Endothelial cell of umbilical vein (primary cell): ENCODE data around the gene CD300H. TPM values are rescaled to one million over a fixed set of nuclear protein-coding genes. Genes with fewer than 3 reads are reported as not detected.

Source experiments
- BruUV-seq: library from RNA; stranded (reverse); fragments of 400-500 nt; replicated peaks from 2 replicates; lab custom pipeline; 2021; lab: Mats Ljungman, UMichigan
- CTCF ChIA-PET: fragments of 300-600, 350-600 bp; sonication (Branson Sonifier 250); formaldehyde crosslinking; loops from one replicate; lab custom pipeline; 2021; ENCODE audit warnings: antibody characterized with exemption, inconsistent platforms; lab: Charles Lee
- POLR2A ChIA-PET: fragments of 300-600, 350-600 bp; sonication (Branson Sonifier 250); formaldehyde crosslinking; loops from one replicate; lab custom pipeline; 2021; ENCODE audit warnings: antibody characterized with exemption, inconsistent platforms; lab: Charles Lee
- DNase-seq: peaks from one replicate; pipeline ENCODE4 v3.0.0-alpha.2; 2011; ENCODE audit warnings: low read depth, low spot score
- FAIRE-seq: peaks from 2 replicates; lab custom pipeline; 2011; peaks lifted over from hg19 to GRCh38; lab: Jason Lieb, UNC
- H2AFZ ChIP-seq: 2 replicates; pipeline ENCODE4 v1.6.0; 2012; ENCODE audit warnings: low read depth, low read length, control low read depth, inconsistent platforms
- H3K27ac ChIP-seq: 2 replicates; pipeline ENCODE4 v1.5.1; 2011; ENCODE audit warnings: low read depth, mild to moderate bottlenecking, control low read depth, low read length, moderate library complexity; ENCODE audit not compliant: insufficient read depth
- H3K27me3 ChIP-seq, 2 experiments: 2 replicates each; pipeline versions ENCODE4 v1.6.0 to v1.6.1; 2011; ENCODE audit warnings: low read length in 2 of 2, mixed read lengths in 1 of 2; ENCODE audit not compliant: control insufficient read depth in 2 of 2, insufficient read depth in 2 of 2
- H3K36me3 ChIP-seq, 2 experiments: 2 replicates in 1 of 2; 3 replicates in 1 of 2; pipeline ENCODE4 v1.5.1; 2011; ENCODE audit warnings: low read length in 2 of 2, mild to moderate bottlenecking in 1 of 2, moderate library complexity in 1 of 2; ENCODE audit not compliant: control insufficient read depth in 2 of 2, insufficient read depth in 2 of 2; ENCODE audit errors: extremely low read depth in 1 of 2
- H3K4me1 ChIP-seq: 3 replicates; pipeline ENCODE4 v1.5.1; 2011; ENCODE audit warnings: mild to moderate bottlenecking, low read length; ENCODE audit not compliant: control insufficient read depth, insufficient read depth; ENCODE audit errors: extremely low read depth
- H3K4me2 ChIP-seq: 2 replicates; pipeline ENCODE4 v1.6.1; 2011; ENCODE audit warnings: low read length, control low read depth, mixed read lengths; ENCODE audit not compliant: insufficient read depth
- H3K4me3 ChIP-seq, 3 experiments: fragments of 200-600 bp in 1 of 3; sonication (generic), shearing (Covaris generic) in 1 of 3; replicated peaks in 1 of 3; 2 replicates each; pipeline ENCODE4 v1.5.1; 2011 to 2016; ENCODE audit warnings: control low read depth in 3 of 3, low read length in 3 of 3, mild to moderate bottlenecking in 2 of 3, inconsistent platforms in 1 of 3, low read depth in 1 of 3, moderate library complexity in 1 of 3; ENCODE audit not compliant: insufficient read depth in 1 of 3
- H3K79me2 ChIP-seq: 2 replicates; pipeline ENCODE4 v1.6.0; 2012; ENCODE audit warnings: low read length, inconsistent platforms; ENCODE audit not compliant: control insufficient read depth, insufficient read depth
- H3K9ac ChIP-seq: replicated peaks from 2 replicates; pipeline ENCODE3; 2011; ENCODE audit warnings: low read length, control low read depth; ENCODE audit not compliant: insufficient read depth; ENCODE audit errors: extremely low read depth
- H3K9me1 ChIP-seq: replicated peaks from 3 replicates; pipeline ENCODE4 v1.6.0; 2011; ENCODE audit warnings: mild to moderate bottlenecking, low read length; ENCODE audit not compliant: control insufficient read depth, insufficient read depth; ENCODE audit errors: extremely low read depth
- H3K9me3 ChIP-seq: replicated peaks from 2 replicates; pipeline ENCODE4 v1.5.1; 2012; ENCODE audit warnings: low read length, inconsistent platforms; ENCODE audit not compliant: control insufficient read depth, insufficient read depth
- H4K20me1 ChIP-seq: replicated peaks from 2 replicates; pipeline ENCODE3; 2011; ENCODE audit warnings: mild to moderate bottlenecking, low read length; ENCODE audit not compliant: control insufficient read depth, insufficient read depth; ENCODE audit errors: extremely low read depth
- CTCF ChIP-seq, 2 donors: IDR thresholded peaks; 1 replicate in 1 of 2; 2 replicates in 1 of 2; pipeline ENCODE4 v1.5.1; 2011; ENCODE audit warnings: low read length in 2 of 2, mild to moderate bottlenecking in 2 of 2, moderate library complexity in 2 of 2, control low read depth in 1 of 2, inconsistent platforms in 1 of 2, low read depth in 1 of 2; ENCODE audit not compliant: insufficient read depth in 1 of 2; ENCODE audit errors: extremely low read depth in 1 of 2
- EZH2 ChIP-seq: IDR thresholded peaks from 2 replicates; pipeline ENCODE4 v1.6.1; 2012; ENCODE audit warnings: borderline replicate concordance, low read depth, mild to moderate bottlenecking, moderate library complexity, low read length, inconsistent platforms; ENCODE audit not compliant: severe bottlenecking
- FOS ChIP-seq: IDR thresholded peaks from 2 replicates; pipeline ENCODE4 v1.6.1; 2011; ENCODE audit warnings: mild to moderate bottlenecking, low read length, moderate library complexity, borderline replicate concordance; ENCODE audit not compliant: insufficient read depth
- GATA2 ChIP-seq: IDR thresholded peaks from 2 replicates; pipeline ENCODE4 v1.7.0; 2011; ENCODE audit warnings: low read depth, mild to moderate bottlenecking, moderate library complexity, mixed read lengths, low read length; ENCODE audit not compliant: insufficient read length, insufficient read depth
- JUN ChIP-seq: IDR thresholded peaks from 2 replicates; pipeline ENCODE4 v1.6.1; 2011; ENCODE audit warnings: borderline replicate concordance, low read depth; ENCODE audit not compliant: insufficient read length, insufficient read depth
- MAX ChIP-seq: IDR thresholded peaks from 2 replicates; pipeline ENCODE4 v1.6.1; 2011; ENCODE audit not compliant: insufficient read depth, insufficient read length
- MYC ChIP-seq: IDR thresholded peaks from one replicate; pipeline ENCODE4 v1.6.1; 2011; ENCODE audit warnings: mild to moderate bottlenecking, low read depth, low read length
- POLR2A ChIP-seq: IDR thresholded peaks from 2 replicates; pipeline ENCODE4 v1.6.1; 2012; ENCODE audit warnings: low read depth, mild to moderate bottlenecking, control low read depth, low read length
- POLR2AphosphoS5 ChIP-seq: IDR thresholded peaks from 2 replicates; pipeline ENCODE4 v1.6.1; 2012; ENCODE audit warnings: low read depth, mild to moderate bottlenecking, control low read depth, low read length, moderate library complexity; ENCODE audit not compliant: insufficient read depth
- dilution Hi-C: fragments of 300-500 bp; cut with MboI; formaldehyde crosslinking; loops from one replicate; pipeline ENCODE4 v1.15.0; 2019; ENCODE audit warnings: low sequenced_read_pairs; ENCODE audit not compliant: extremely low pct_ligation_motif_present
- intact Hi-C: fragments of 100-400 bp; cut with micrococcal nuclease; formaldehyde crosslinking; loops from one replicate; pipeline ENCODE4 v1.10.0; 2022
- polyA plus RNA-seq, 4 experiments: library from polyadenylated mRNA; depleted of rRNA in 3 of 4; stranded (reverse) in 3 of 4; unstranded in 1 of 4; fragments of >200 nt; gene quantifications; 2 replicates each; pipeline versions ENCODE4 v1.2.1 to v1.2.3, GENCODE V29; 2011 to 2012; ENCODE audit warnings: missing spikeins in 1 of 4
- total RNA-seq: library from RNA; stranded (reverse); gene quantifications from 2 replicates; pipeline ENCODE4 v1.2.3, GENCODE V29; 2021

The CD300H gene
- total and polyA plus RNA-seq, 2 donors (not counting 3 experiments of a cell fraction or from before 2014, with no cell fraction given) = not detected

- dilution Hi-C loops = no loop called here
- H3K4me2 ChIP-seq = no peak overlapping the region
- FAIRE-seq (peak; percentile 98), DNase-seq (no peak)
- no peak overlapping the region for H3K4me3 ChIP-seq
- H3K27ac ChIP-seq = no peak overlapping the region
- ChIA-PET POLR2A (no interaction called here), CTCF (no interaction called here)
- no peak overlapping the region for H3K9ac ChIP-seq
- intact Hi-C loops = no loop called here
- no peaks in the 10 kb centered on the region for H3K4me1 ChIP-seq
- TF ChIP-seq MAX = no peak
- no peak for TF ChIP-seq FOS
- TF ChIP-seq JUN = no peak
- TF ChIP-seq EZH2 = no peak
- no peak for TF ChIP-seq POLR2A
- no peak for TF ChIP-seq CTCF (IDR thresholded peaks at IDR 0.05; ENCODE audit: extremely low read depth in 1 of 2, insufficient read depth in 1 of 2, low read depth in 1 of 2, low read length in 2 of 2)
- TF ChIP-seq GATA2 = no peak
- TF ChIP-seq POLR2AphosphoS5 = no peak
- TF ChIP-seq MYC = no peak
- H3K27me3 ChIP-seq = no peaks in the 10 kb centered on the region
- H3K9me3 ChIP-seq = peaks cover 2% of the 10 kb centered on the region
- H3K9me1 ChIP-seq = no peaks in the 10 kb centered on the region
- no peak overlapping the region for H2AFZ ChIP-seq
- BruUV-seq = no TSS peak
- H3K79me2 ChIP-seq = no peaks in the 10 kb centered on the region
- H4K20me1 ChIP-seq = no peaks in the 10 kb centered on the region
- H3K36me3 ChIP-seq = no peaks in the 10 kb centered on the region
Observed at GRCh38 chr17:74525465-74525725, 41.9 kb downstream of the CD300H start.
